ENCODE data around the gene RCOR1. TPM values are rescaled to one million over a fixed set of nuclear protein-coding genes. Genes with fewer than 3 reads are reported as not detected.

Gene RCOR1
- total RNA-seq, 1 donor from 2014 or later: 25.2 TPM

GRCh38 chr14:102778338-102779083 lies 186.1 kb downstream of the RCOR1 start:
- no peaks in the 10 kb centered on the region for H3K27me3 Mint-ChIP-seq (ENCODE audit: low read depth)
- no peaks in the 10 kb centered on the region for H3K9me3 Mint-ChIP-seq (ENCODE audit: low read depth)
- peaks cover 38% of the 10 kb centered on the region for H3K4me1 Mint-ChIP-seq (ENCODE audit: low read depth)
- peak; percentile 5 for TF ChIP-seq CTCF (IDR thresholded peaks at IDR 0.05)
- peak overlapping the region; percentile 75 for H3K4me3 Mint-ChIP-seq (ENCODE audit: unreplicated experiment)
- peak overlapping the region; percentile 72 for H3K27ac Mint-ChIP-seq (ENCODE audit: unreplicated experiment)
- no peaks in the 10 kb centered on the region for H3K36me3 Mint-ChIP-seq (ENCODE audit: low read depth)
- DNase-seq (ENCODE audit: low spot score): peak; percentile 3

GRCh38 chr14:102779084-102779462 lies 186.6 kb downstream of the RCOR1 start:
- peak; percentile 1 for DNase-seq (ENCODE audit: low spot score)
- Mint-ChIP-seq H3K4me1 (ENCODE audit: low read depth) (peaks cover 41% of the 10 kb centered on the region), H3K36me3 (ENCODE audit: low read depth) (no peaks in the 10 kb centered on the region), H3K27me3 (ENCODE audit: low read depth) (no peaks in the 10 kb centered on the region), H3K27ac (ENCODE audit: unreplicated experiment) (peak overlapping the region; percentile 72), H3K9me3 (ENCODE audit: low read depth) (no peaks in the 10 kb centered on the region), H3K4me3 (ENCODE audit: unreplicated experiment) (peak overlapping the region; percentile 75)
- TF ChIP-seq CTCF (IDR thresholded peaks at IDR 0.05): no peak

- H3K27me3 Mint-ChIP-seq (ENCODE audit: low read depth): no peaks in the 10 kb centered on the region
- peak overlapping the region; percentile 75 for H3K4me3 Mint-ChIP-seq (ENCODE audit: unreplicated experiment)
- peak overlapping the region; percentile 72 for H3K27ac Mint-ChIP-seq (ENCODE audit: unreplicated experiment)
- DNase-seq (ENCODE audit: low spot score): peak; percentile 44
- H3K36me3 Mint-ChIP-seq (ENCODE audit: low read depth): no peaks in the 10 kb centered on the region
- no peak for TF ChIP-seq CTCF (IDR thresholded peaks at IDR 0.05)
- peaks cover 36% of the 10 kb centered on the region for H3K4me1 Mint-ChIP-seq (ENCODE audit: low read depth)
- H3K9me3 Mint-ChIP-seq (ENCODE audit: low read depth): no peaks in the 10 kb centered on the region
Observed at GRCh38 chr14:102779574-102780315, 187.3 kb downstream of the RCOR1 start.

Other genes with a start within 250 kb of the RCOR1 start
- gene CINP, start 229.8 kb upstream of the RCOR1 start, total RNA-seq: 24.1 to 34.3 TPM (median 26.8 TPM) in 3 replicates
- gene TECPR2, start 229.7 kb upstream of the RCOR1 start, total RNA-seq: 29.0 to 34.4 TPM (median 32.2 TPM) in 3 replicates
- gene ANKRD9, start 82.9 kb upstream of the RCOR1 start, total RNA-seq: 17.3 to 19.5 TPM (median 18.0 TPM) in 3 replicates
- gene TRAF3, start 184.8 kb downstream of the RCOR1 start, total RNA-seq: 15.0 to 20.1 TPM (median 18.4 TPM) in 3 replicates